ENCODE data around the gene TENM4. TPM values are rescaled to one million over a fixed set of nuclear protein-coding genes. Genes with fewer than 3 reads are reported as not detected.

The TENM4 gene
- total and polyA plus RNA-seq, 2 of the 13 experiments (the other 11 are each of a cell fraction or from before 2014, with no cell fraction given), result not detected

GRCh38 chr11:78990261-78990660, 450.6 kb downstream of the TENM4 start:
- FAIRE-seq, result no peak
- 11% methylated on average over 9 of the region's 9 CpGs for WGBS (ENCODE audit: low lambda C conversion rate)
- H3K27ac ChIP-seq (ENCODE audit: extremely low read length, insufficient read depth, low read length), result no peak overlapping the region
- H3K4me2 ChIP-seq (ENCODE audit: low read depth, low read length), result no peak overlapping the region
- no peaks in the 10 kb centered on the region for H3K9me3 ChIP-seq (ENCODE audit: low read length)
- BruUV-seq (replicated peaks), result no TSS peak
- no peaks in the 10 kb centered on the region for H3K79me2 ChIP-seq (ENCODE audit: insufficient read depth, low read length)
- no peak for DNase-seq (ENCODE audit: low spot score)
- no peaks in the 10 kb centered on the region for H3K36me3 ChIP-seq (replicated peaks in 1 of 2; ENCODE audit: control insufficient read depth in 1 of 2, insufficient read depth in 2 of 2, low read length in 2 of 2)
- in situ Hi-C loops (cut with HindIII; ENCODE audit: extremely low pct_ligation_motif_present, low pct_unique_long_range_greater_than_20kb) (no loop called here), intact Hi-C loops (cut with micrococcal nuclease; ENCODE audit: unreplicated experiment) (no loop called here)
- no peak overlapping the region for H2AFZ ChIP-seq (ENCODE audit: low read length)
- POLR2A ChIA-PET, result no interaction called here
- no peaks in the 10 kb centered on the region for H3K4me1 ChIP-seq (ENCODE audit: insufficient read depth, low read length)
- no peak overlapping the region for H3K4me3 ChIP-seq (replicated peaks in 1 of 3; ENCODE audit: insufficient read depth in 1 of 3, low read depth in 2 of 3, low read length in 3 of 3)
- 0 out of 5 replicates have a peak, but pooled peaks cover 0 to 3% of the 10 kb centered on the region in 2 experiments for H3K27me3 ChIP-seq (ENCODE audit: control insufficient read depth in 1 of 2, insufficient read depth in 2 of 2, low read length in 2 of 2)
- CTCF ChIA-PET (ENCODE audit: low intra/inter-chr PET ratio, low total read pairs), result no interaction called here
- H4K20me1 ChIP-seq (ENCODE audit: insufficient read depth, low read length), result no peaks in the 10 kb centered on the region
- ATAC-seq, result no peak
- no peak overlapping the region for H3K9ac ChIP-seq (ENCODE audit: insufficient read depth, low read depth, low read length)
- TF ChIP-seq ZMYM3 (CRISPR knock-in tag; IDR thresholded peaks at IDR 0.05), result no peak
- no peak for TF ChIP-seq SNAPC5 (CRISPR knock-in tag; IDR thresholded peaks at IDR 0.05; ENCODE audit: borderline replicate concordance)
- no peak for TF ChIP-seq ZNF318 (CRISPR knock-in tag; IDR thresholded peaks at IDR 0.05)
- no peak for TF ChIP-seq ZNF207 (IDR thresholded peaks at IDR 0.05; ENCODE audit: borderline replicate concordance)
- no peak for TF ChIP-seq MLXIP (CRISPR knock-in tag; IDR thresholded peaks at IDR 0.05; ENCODE audit: borderline replicate concordance)
- no peak for TF ChIP-seq ZNF501 (CRISPR knock-in tag; IDR thresholded peaks at IDR 0.05)
- TF ChIP-seq MTF1 (CRISPR knock-in tag; IDR thresholded peaks at IDR 0.05), result no peak
- no peak for TF ChIP-seq HNF4G (IDR thresholded peaks at IDR 0.05; ENCODE audit: borderline replicate concordance, low read depth, low read length)
- TF ChIP-seq HNF4G (CRISPR knock-in tag; IDR thresholded peaks at IDR 0.05; ENCODE audit: borderline replicate concordance, low read depth), result no peak
- no peak for TF ChIP-seq TCF7L2 (IDR thresholded peaks at IDR 0.05; ENCODE audit: low read depth, low read length)

Data from HepG2 (cell line).